ENCODE measurements around the gene MACROD1. TPM values are rescaled to one million over a fixed set of nuclear protein-coding genes. Genes with fewer than 3 reads are reported as not detected.

The MACROD1 gene
- total and polyA plus RNA-seq, 10 of the 15 experiments (the other 5 are each of a cell fraction or from before 2014, with no cell fraction given): 1.2 to 22.7 (median 11.3) TPM; not detected in 1

DNA sequence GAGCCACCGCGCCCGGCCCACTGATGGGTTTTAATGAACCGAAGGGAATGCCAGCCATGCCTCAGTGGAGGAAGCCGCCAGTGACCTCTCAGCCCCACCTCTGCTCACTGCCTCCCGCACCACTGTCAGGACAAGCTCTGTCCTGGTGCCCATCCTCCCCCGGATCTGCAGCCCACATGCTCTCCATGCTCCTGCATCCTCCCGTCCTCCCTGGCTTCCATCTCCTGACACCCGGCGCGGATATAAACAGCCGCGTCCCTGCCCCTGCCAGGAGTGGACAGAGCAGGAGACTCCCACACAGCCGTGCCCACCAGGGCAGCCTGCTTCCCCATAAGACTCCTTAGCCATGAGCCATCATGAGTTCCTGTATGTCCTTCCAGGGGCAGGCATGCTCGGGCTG lies 26.9 kb downstream of the MACROD1 start (continued):
- TF ChIP-seq, protein P1, sequence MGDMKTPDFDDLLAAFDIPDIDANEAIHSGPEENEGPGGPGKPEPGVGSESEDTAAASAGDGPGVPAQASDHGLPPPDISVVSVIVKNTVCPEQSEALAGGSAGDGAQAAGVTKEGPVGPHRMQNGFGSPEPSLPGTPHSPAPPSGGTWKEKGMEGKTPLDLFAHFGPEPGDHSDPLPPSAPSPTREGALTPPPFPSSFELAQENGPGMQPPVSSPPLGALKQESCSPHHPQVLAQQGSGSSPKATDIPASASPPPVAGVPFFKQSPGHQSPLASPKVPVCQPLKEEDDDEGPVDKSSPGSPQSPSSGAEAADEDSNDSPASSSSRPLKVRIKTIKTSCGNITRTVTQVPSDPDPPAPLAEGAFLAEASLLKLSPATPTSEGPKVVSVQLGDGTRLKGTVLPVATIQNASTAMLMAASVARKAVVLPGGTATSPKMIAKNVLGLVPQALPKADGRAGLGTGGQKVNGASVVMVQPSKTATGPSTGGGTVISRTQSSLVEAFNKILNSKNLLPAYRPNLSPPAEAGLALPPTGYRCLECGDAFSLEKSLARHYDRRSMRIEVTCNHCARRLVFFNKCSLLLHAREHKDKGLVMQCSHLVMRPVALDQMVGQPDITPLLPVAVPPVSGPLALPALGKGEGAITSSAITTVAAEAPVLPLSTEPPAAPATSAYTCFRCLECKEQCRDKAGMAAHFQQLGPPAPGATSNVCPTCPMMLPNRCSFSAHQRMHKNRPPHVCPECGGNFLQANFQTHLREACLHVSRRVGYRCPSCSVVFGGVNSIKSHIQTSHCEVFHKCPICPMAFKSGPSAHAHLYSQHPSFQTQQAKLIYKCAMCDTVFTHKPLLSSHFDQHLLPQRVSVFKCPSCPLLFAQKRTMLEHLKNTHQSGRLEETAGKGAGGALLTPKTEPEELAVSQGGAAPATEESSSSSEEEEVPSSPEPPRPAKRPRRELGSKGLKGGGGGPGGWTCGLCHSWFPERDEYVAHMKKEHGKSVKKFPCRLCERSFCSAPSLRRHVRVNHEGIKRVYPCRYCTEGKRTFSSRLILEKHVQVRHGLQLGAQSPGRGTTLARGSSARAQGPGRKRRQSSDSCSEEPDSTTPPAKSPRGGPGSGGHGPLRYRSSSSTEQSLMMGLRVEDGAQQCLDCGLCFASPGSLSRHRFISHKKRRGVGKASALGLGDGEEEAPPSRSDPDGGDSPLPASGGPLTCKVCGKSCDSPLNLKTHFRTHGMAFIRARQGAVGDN (IDR thresholded peaks at IDR 0.05): no peak
- no peak for TF ChIP-seq NRF1 (conservative IDR thresholded peaks at IDR 0.05; ENCODE audit: low read depth, low read length)
- TF ChIP-seq EZH2 (IDR thresholded peaks at IDR 0.05; ENCODE audit: borderline replicate concordance, control insufficient read depth, low read depth, low read length): no peak

- Histone ChIP-seq H3K4me2 (ENCODE audit: control insufficient read depth, insufficient read depth) (no peak overlapping the region), H4K20me1 (ENCODE audit: control insufficient read depth, insufficient read depth) (no peaks in the 10 kb centered on the region), H2AFZ (ENCODE audit: control insufficient read depth, low read depth, low read length) (no peak overlapping the region), H3K9ac (ENCODE audit: control insufficient read depth, insufficient read depth, low read length) (no peak overlapping the region), H3K79me2 (ENCODE audit: control insufficient read depth, insufficient read depth, low read length) (no peaks in the 10 kb centered on the region), H3K36me3 (ENCODE audit: control insufficient read depth in 2 of 2, insufficient read depth in 2 of 2, low read length in 1 of 2) (no peaks in the 10 kb centered on the region), H3K4me3 (no peak overlapping the region), H3K4me1 (ENCODE audit: control insufficient read depth, insufficient read depth, low read length) (peaks cover 3% of the 10 kb centered on the region), H3K27me3 (replicated peaks in 1 of 2; ENCODE audit: control insufficient read depth in 2 of 2, insufficient read depth in 2 of 2, low read length in 1 of 2) (no peaks in the 10 kb centered on the region; a peak in 1 of 4 replicates), H3K9me3 (replicated peaks; ENCODE audit: control insufficient read depth, insufficient read depth, low read length) (no peaks in the 10 kb centered on the region), H3K27ac (ENCODE audit: control insufficient read depth, insufficient read depth) (no peak overlapping the region)
- POLR2A ChIA-PET: no interaction called here
- DNase-seq (ENCODE audit: low read depth, low spot score) (no peak), ATAC-seq (no peak), FAIRE-seq (no peak)
- CTCF ChIA-PET: interaction anchor here (1.1 kb wide), 1 partner anchor 15 kb away, joined by 4 read pairs; no protein-coding TSS in a partner anchor
- no TSS peak for BruUV-seq (replicated peaks)
- intact Hi-C loops (cut with micrococcal nuclease; ENCODE audit: unreplicated experiment) (no loop called here), in situ Hi-C loops (cut with MboI) (no loop called here)
- RAD21 ChIA-PET (ENCODE audit: unreplicated experiment): no interaction called here
- 64% methylated on average over 15 of the region's 16 CpGs for WGBS (ENCODE audit: insufficient coverage, insufficient replicate concordance, low lambda C conversion rate, missing lambda C conversion rate)
- SMC1A ChIA-PET (ENCODE audit: uncharacterized antibody, unreplicated experiment): no interaction called here
- TF ChIP-seq PML (IDR thresholded peaks at IDR 0.05; ENCODE audit: low read length) (no peak), MTA2 (IDR thresholded peaks at IDR 0.05; ENCODE audit: low read depth) (no peak), USF1 (IDR thresholded peaks at IDR 0.05; ENCODE audit: borderline replicate concordance, extremely low read length, insufficient read depth, low read depth, low read length) (no peak), KAT2A (conservative IDR thresholded peaks at IDR 0.05; ENCODE audit: control insufficient read depth, low read depth, low read length) (no peak), ZNF274 (IDR thresholded peaks at IDR 0.05; ENCODE audit: insufficient read depth, insufficient read length) (no peak), RAD51 (IDR thresholded peaks at IDR 0.05) (no peak), DPF2 (IDR thresholded peaks at IDR 0.05) (no peak), KDM1A (IDR thresholded peaks at IDR 0.05; ENCODE audit: borderline replicate concordance) (no peak), BHLHE40 (IDR thresholded peaks at IDR 0.05; ENCODE audit: borderline replicate concordance in 1 of 2, low read depth in 2 of 2, low read length in 1 of 2) (no peak)
- TF ChIP-seq, protein P2, sequence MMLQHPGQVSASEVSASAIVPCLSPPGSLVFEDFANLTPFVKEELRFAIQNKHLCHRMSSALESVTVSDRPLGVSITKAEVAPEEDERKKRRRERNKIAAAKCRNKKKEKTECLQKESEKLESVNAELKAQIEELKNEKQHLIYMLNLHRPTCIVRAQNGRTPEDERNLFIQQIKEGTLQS (IDR thresholded peaks at IDR 0.05; ENCODE audit: borderline replicate concordance, extremely low read depth, low read depth, low read length): no peak
- TF ChIP-seq, protein P3, sequence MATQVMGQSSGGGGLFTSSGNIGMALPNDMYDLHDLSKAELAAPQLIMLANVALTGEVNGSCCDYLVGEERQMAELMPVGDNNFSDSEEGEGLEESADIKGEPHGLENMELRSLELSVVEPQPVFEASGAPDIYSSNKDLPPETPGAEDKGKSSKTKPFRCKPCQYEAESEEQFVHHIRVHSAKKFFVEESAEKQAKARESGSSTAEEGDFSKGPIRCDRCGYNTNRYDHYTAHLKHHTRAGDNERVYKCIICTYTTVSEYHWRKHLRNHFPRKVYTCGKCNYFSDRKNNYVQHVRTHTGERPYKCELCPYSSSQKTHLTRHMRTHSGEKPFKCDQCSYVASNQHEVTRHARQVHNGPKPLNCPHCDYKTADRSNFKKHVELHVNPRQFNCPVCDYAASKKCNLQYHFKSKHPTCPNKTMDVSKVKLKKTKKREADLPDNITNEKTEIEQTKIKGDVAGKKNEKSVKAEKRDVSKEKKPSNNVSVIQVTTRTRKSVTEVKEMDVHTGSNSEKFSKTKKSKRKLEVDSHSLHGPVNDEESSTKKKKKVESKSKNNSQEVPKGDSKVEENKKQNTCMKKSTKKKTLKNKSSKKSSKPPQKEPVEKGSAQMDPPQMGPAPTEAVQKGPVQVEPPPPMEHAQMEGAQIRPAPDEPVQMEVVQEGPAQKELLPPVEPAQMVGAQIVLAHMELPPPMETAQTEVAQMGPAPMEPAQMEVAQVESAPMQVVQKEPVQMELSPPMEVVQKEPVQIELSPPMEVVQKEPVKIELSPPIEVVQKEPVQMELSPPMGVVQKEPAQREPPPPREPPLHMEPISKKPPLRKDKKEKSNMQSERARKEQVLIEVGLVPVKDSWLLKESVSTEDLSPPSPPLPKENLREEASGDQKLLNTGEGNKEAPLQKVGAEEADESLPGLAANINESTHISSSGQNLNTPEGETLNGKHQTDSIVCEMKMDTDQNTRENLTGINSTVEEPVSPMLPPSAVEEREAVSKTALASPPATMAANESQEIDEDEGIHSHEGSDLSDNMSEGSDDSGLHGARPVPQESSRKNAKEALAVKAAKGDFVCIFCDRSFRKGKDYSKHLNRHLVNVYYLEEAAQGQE (IDR thresholded peaks at IDR 0.05; ENCODE audit: low read depth, low read length): no peak
Measured at GRCh38 chr11:64138398-64138797, 27.5 kb downstream of the MACROD1 start.

Data from GM12878 (cell line).